Transverse colon (tissue), 3 donors: ENCODE results near the gene ACSS3.

ENCODE experiments used
- CTCF ChIP-seq, 5 experiments: fragments of 200-600 bp in 3 of 5; fragments of 450-650 bp in 2 of 5; sonication (generic) in 3 of 5; IDR thresholded peaks; 1 replicate in 2 of 5; 2 replicates in 3 of 5; pipeline ENCODE4 v1.5.1; 2016 to 2017; ENCODE audit warnings: antibody characterized with exemption in 5 of 5, inconsistent platforms in 3 of 5, mild to moderate bottlenecking in 2 of 5, moderate library complexity in 1 of 5
- POLR2A ChIP-seq: fragments of 450-650 bp; IDR thresholded peaks from one replicate; pipeline ENCODE4 v1.6.1; 2016; ENCODE audit warnings: antibody characterized with exemption, mild to moderate bottlenecking, moderate library complexity

DNA sequence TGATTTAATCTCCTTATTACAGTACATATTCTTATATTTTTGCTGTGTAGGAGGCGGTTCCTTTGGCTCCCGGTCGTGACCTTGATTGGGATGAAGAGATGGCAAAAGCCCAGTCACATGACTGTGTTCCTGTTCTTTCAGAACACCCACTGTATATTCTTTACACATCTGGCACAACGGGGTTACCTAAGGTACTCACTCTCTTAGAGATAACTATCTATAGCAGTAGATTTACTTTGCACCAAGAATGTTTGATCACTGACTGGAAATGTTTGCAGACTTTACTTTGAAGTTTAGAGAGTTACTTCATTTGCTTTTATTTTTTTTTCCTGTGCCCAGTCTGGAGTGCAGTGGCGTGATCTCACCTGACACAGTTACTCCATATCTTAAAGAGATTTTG lies 65.2 kb downstream of the ACSS3 start:
- TF ChIP-seq CTCF (IDR thresholded peaks at IDR 0.05) (no peak), POLR2A (no peak)
